Fibroblast of the aortic adventitia (primary cell): ENCODE results near the gene UQCC2. TPM values are rescaled to one million over a fixed set of nuclear protein-coding genes. Genes with fewer than 3 reads are reported as not detected.

Experiments used
- DNase-seq: peaks from one replicate; pipeline ENCODE4 v3.0.0-alpha.2; 2010; ENCODE audit warnings: low read depth
- H3K4me3 ChIP-seq: 2 replicates; pipeline ENCODE4 v1.5.1; 2011; ENCODE audit warnings: low read depth, mild to moderate bottlenecking, control low read depth, low read length, moderate library complexity
- CTCF ChIP-seq: IDR thresholded peaks from 2 replicates; pipeline ENCODE4 v1.5.1; 2011; ENCODE audit warnings: mild to moderate bottlenecking, low read length, control low read depth, inconsistent platforms; ENCODE audit not compliant: insufficient read depth
- total RNA-seq: library from RNA; depleted of rRNA; stranded (reverse); fragments of >200 nt; gene quantifications from 2 replicates; pipeline ENCODE4 v1.2.3, GENCODE V29; 2012; ENCODE audit warnings: low replicate concordance

Gene UQCC2
- total RNA-seq, 1 donor, result 20.2 TPM

- no peak overlapping the region for H3K4me3 ChIP-seq
- no peak for TF ChIP-seq CTCF
- DNase-seq, result no peak
Observed at GRCh38 chr6:33673851-33674250, 37.6 kb downstream of the UQCC2 start.

DNA sequence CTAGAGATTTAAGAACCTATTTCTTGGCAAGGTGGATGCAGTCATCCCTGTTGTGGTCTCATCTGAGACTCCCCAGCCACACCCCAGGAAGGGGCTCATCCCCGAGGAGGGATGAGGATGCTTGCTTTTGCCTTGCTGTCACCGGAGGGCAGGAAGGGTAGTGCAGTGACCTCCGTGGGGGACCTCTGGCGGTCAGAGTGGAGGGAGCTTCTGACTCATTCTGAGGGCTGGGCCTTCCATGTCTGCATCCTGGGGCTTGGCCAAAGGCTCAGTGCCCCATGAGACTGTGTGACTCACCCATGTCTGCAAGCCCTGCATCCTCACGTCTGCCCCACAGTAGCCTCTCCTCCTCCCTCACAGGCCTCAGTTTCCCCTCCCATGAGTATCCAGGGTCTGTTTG lies 38.7 kb downstream of the UQCC2 start:
- peak; percentile 96 for DNase-seq
- no peak overlapping the region for H3K4me3 ChIP-seq
- peak; percentile 71 for TF ChIP-seq CTCF

- no peak for TF ChIP-seq CTCF
- DNase-seq, result no peak
- H3K4me3 ChIP-seq, result no peak overlapping the region
Observed at GRCh38 chr6:33671744-33672072, 39.8 kb downstream of the UQCC2 start.

GRCh38 chr6:33670971-33671743 lies 40.3 kb downstream of the UQCC2 start:
- no peak overlapping the region for H3K4me3 ChIP-seq
- no peak for TF ChIP-seq CTCF
- DNase-seq, result no peak

DNA sequence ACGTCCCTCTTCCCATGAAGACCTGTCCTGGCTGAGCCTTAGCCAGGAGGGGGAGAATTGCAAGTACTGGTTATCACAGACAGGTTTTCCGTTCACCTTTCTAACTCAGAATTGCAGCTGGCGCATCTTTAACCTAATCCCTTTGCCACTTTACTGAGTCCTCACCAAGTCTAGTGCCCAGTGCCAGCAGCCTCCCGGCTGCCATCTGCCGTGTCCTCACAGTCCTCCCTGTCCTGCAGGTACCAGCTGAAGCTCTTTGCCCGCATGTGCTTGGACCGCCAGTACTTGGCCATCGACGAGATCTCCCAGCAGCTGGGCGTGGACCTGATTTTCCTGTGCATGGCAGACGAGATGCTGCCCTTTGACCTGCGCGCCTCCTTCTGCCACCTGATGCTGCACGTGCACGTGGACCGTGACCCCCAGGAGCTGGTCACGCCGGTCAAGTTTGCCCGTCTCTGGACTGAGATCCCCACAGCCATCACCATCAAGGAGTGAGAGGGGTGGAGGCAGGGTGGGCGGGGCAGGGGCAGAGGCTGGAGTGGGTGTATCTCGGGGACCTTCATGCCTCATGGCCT lies 41.3 kb downstream of the UQCC2 start:
- no peak for DNase-seq
- TF ChIP-seq CTCF, result no peak
- no peak overlapping the region for H3K4me3 ChIP-seq

DNA sequence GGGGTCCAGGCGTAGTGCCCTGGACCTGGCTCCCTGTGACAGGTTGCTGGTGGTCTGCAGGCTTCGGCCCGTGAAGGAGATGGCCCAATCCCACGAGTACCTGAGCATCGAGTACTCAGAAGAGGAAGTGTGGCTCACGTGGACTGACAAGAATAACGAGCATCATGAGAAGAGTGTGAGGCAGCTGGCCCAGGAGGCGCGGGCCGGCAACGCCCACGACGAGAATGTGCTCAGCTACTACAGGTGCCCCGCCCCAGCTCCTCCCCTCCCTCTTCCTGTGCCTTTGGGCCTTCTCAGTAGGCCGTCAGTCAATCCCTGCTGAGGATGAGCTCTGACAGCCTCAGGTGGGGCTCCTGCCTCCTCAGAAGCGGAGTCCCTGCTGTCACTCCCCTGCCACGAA lies 42.6 kb downstream of the UQCC2 start:
- no peak for DNase-seq
- H3K4me3 ChIP-seq, result no peak overlapping the region
- no peak for TF ChIP-seq CTCF

DNA sequence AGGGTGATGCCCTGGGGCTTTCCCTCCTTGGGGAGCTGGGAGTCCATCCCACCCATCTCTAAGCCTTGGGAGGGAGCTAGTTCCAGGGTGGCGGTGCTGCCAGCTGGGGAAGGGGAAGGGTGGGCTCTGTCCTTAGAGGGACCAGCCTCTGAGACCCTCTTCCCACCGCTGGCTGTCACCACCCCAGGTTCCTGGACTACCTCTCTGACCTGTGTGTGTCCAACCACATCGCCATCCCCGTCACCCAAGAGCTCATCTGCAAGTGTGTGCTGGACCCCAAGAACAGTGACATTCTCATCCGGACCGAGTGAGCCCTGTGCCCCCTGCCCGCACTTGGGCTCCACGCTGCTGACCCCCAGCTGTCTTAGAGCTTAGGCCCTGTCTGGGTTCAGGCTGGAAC lies 43.2 kb downstream of the UQCC2 start:
- no peak for DNase-seq
- no peak for TF ChIP-seq CTCF
- no peak overlapping the region for H3K4me3 ChIP-seq
